Spleen (tissue), 11 donors: ENCODE data around the gene SECISBP2. TPM values are rescaled to one million over a fixed set of nuclear protein-coding genes. Genes with fewer than 3 reads are reported as not detected.

Experiments
- DNase-seq: peaks from one replicate; pipeline ENCODE4 v3.0.0-alpha.2; 2020
- H3K27ac ChIP-seq, 8 donors: fragments of 200-600 bp; sonication (generic) in 7 of 8; 1 replicate in 4 of 8; 2 replicates in 4 of 8; pipeline versions ENCODE4 v1.5.0 to v1.8.0; 2016 to 2021; ENCODE audit warnings: inconsistent platforms in 4 of 8, mild to moderate bottlenecking in 4 of 8, moderate library complexity in 1 of 8
- H3K27me3 ChIP-seq, 7 donors: fragments of 200-600 bp; sonication (generic) in 6 of 7; replicated peaks in 1 of 7; 1 replicate in 4 of 7; 2 replicates in 3 of 7; pipeline versions ENCODE4 v1.5.0 to v1.8.0; 2016 to 2021; ENCODE audit warnings: inconsistent platforms in 3 of 7, mild to moderate bottlenecking in 1 of 7
- H3K36me3 ChIP-seq, 6 donors: fragments of 200-600 bp; sonication (generic) in 5 of 6; 1 replicate in 4 of 6; 2 replicates in 2 of 6; pipeline versions ENCODE4 v1.5.0 to v1.8.0; 2016 to 2021; ENCODE audit warnings: inconsistent platforms in 2 of 6
- H3K4me1 ChIP-seq, 6 donors: fragments of 200-600 bp; sonication (generic) in 5 of 6; 1 replicate in 3 of 6; 2 replicates in 3 of 6; pipeline versions ENCODE4 v1.5.0 to v1.8.0; 2016 to 2021; ENCODE audit warnings: inconsistent platforms in 3 of 6
- H3K4me3 ChIP-seq, 8 donors: fragments of 200-600 bp; sonication (generic) in 7 of 8; 1 replicate in 4 of 8; 2 replicates in 4 of 8; pipeline versions ENCODE4 v1.5.0 to v1.8.0; 2016 to 2021; ENCODE audit warnings: inconsistent platforms in 4 of 8, mild to moderate bottlenecking in 4 of 8, moderate library complexity in 2 of 8
- H3K9me3 ChIP-seq, 8 donors: fragments of 200-600 bp; sonication (generic) in 7 of 8; 1 replicate in 4 of 8; 2 replicates in 4 of 8; pipeline versions ENCODE4 v1.5.0 to v1.8.0; 2016 to 2021; ENCODE audit warnings: inconsistent platforms in 4 of 8
- CTCF ChIP-seq, 11 experiments: fragments of 200-600 bp in 7 of 11; fragments of 450-650 bp in 4 of 11; sonication (generic) in 4 of 11; IDR thresholded peaks in 8 of 11; conservative IDR thresholded peaks in 3 of 11; 1 replicate in 7 of 11; 2 replicates in 4 of 11; pipeline versions ENCODE4 v1.4.0 to v1.8.0; 2016 to 2021; ENCODE audit warnings: antibody characterized with exemption in 11 of 11, inconsistent platforms in 4 of 11, mild to moderate bottlenecking in 1 of 11
- POLR2A ChIP-seq, 3 donors: fragments of 450-650 bp; IDR thresholded peaks; one replicate each; pipeline ENCODE4 v1.5.1; 2017; ENCODE audit warnings: antibody characterized with exemption in 3 of 3, mild to moderate bottlenecking in 1 of 3
- POLR2AphosphoS5 ChIP-seq, 3 donors: sonication (generic); formaldehyde crosslinking; IDR thresholded peaks; one replicate each; pipeline ENCODE4 v1.5.1; 2017; ENCODE audit warnings: antibody characterized with exemption in 3 of 3
- WGBS, 5 donors: extraction: QIAGEN DNeasy Blood & Tissue Kit in 3 of 5; methylation state at CpG; one replicate each; pipeline versions ENCODE4 v1.1.5 to v1.1.7; 2013 to 2018; 5-methylcytosine and 5-hydroxymethylcytosine counted together
- intact Hi-C: fragments of 100-400 bp; cut with DNase I; formaldehyde crosslinking; loops from one replicate; pipeline ENCODE4 v1.15.0; 2023; ENCODE audit warnings: low total_unique reads
- polyA plus RNA-seq, 3 donors: library from polyadenylated mRNA; stranded (reverse); fragments of 200-250 nt; gene quantifications; one replicate each; pipeline ENCODE4 v1.2.1, GENCODE V29; 2013
- total RNA-seq, 7 donors: library from RNA; depleted of rRNA in 3 of 7; stranded (reverse); fragments of >200 nt in 3 of 7; fragmentation: NEBNext Ultra II Directional in 4 of 7; extraction: Animal tissue kit (Norgen Biotek cat#: 25700) in 4 of 7; gene quantifications; one replicate each; pipeline versions ENCODE4 v1.1.0 to v1.2.1, GENCODE V29; 2016 to 2021
- donor health status: healthy with polysubstance abuse.
- donor health status: DM: no; HTN: no; CAD: no; lungs with moderate emphysema.
- donor health status: DM: no; HTN: no; CAD: no.
- donor health status: Bipolar disorder and iron deficiency.
- donor health status: healthy.
- donor health status: DM: no; HTN: no; CAD: no.
- donor health status: DM: yes; HTN: yes; CAD: no.

Gene SECISBP2
- total and polyA plus RNA-seq, 10 donors = 20.7 to 117 (median 82.3) TPM

- TF ChIP-seq POLR2AphosphoS5 (IDR thresholded peaks at IDR 0.05) (peak; percentile 17 to 58 (median 40)), CTCF (IDR thresholded peaks at IDR 0.05 in 8 of 11, conservative IDR thresholded peaks at IDR 0.05 in 3 of 11) (no peak)
- H3K9me3 ChIP-seq = no peaks in the 10 kb centered on the region
- peaks cover 14 to 73% (median 48%) of the 10 kb centered on the region in 6 donors for H3K4me1 ChIP-seq
- 76 to 82% (median 80%) methylated on average over 8 to 14 of the region's 14 CpGs for WGBS, 5 donors
- H3K36me3 ChIP-seq = peaks cover 0 to 15% (median 11%) of the 10 kb centered on the region in 6 donors
- intact Hi-C loops = no loop called here
- peak overlapping the region in 2 of 8 donors; percentile 75 to 86 for H3K27ac ChIP-seq
- H3K4me3 ChIP-seq = no peak overlapping the region
- DNase-seq = peak; percentile 80
- no peaks in the 10 kb centered on the region for H3K27me3 ChIP-seq
These were observed 54.0 kb downstream of the SECISBP2 start for GRCh38 chr9:89372230-89372816.

DNA sequence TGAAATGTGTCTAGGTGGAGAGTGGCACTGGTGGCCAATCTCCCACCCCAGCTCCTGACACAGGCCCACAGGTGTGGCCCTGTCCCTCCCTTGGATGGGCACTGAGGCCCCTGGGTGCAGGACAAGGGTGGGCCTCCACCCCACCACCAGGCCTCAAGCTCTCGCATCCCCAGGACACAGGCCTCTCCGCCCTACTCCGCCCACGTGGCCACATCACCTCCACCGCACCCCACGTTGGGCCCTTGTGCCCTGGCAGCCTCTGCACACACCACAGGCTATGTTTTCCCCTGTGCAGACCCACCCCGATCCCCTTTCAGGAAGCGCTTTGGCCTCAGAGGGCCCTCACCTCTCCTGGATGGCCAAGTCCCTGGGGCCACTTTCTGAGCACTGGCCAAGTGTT, 54.7 kb downstream of the SECISBP2 start:
- Histone ChIP-seq H3K27me3 (no peaks in the 10 kb centered on the region), H3K9me3 (no peaks in the 10 kb centered on the region), H3K4me3 (no peak overlapping the region), H3K4me1 (peaks cover 14 to 75% (median 47%) of the 10 kb centered on the region in 6 donors), H3K36me3 (peaks cover 0 to 21% (median 17%) of the 10 kb centered on the region in 6 donors), H3K27ac (peak overlapping the region in 3 of 8 donors; percentile 63 to 86 (median 75))
- DNase-seq = peak; percentile 77
- intact Hi-C loops = no loop called here
- TF ChIP-seq POLR2AphosphoS5 (IDR thresholded peaks at IDR 0.05) (peak in 1 of 3 donors; percentile 58), POLR2A (IDR thresholded peaks at IDR 0.05) (no peak)
- WGBS, 5 donors = 86 to 96% (median 92%) methylated on average over 8 of the region's 8 CpGs

DNA sequence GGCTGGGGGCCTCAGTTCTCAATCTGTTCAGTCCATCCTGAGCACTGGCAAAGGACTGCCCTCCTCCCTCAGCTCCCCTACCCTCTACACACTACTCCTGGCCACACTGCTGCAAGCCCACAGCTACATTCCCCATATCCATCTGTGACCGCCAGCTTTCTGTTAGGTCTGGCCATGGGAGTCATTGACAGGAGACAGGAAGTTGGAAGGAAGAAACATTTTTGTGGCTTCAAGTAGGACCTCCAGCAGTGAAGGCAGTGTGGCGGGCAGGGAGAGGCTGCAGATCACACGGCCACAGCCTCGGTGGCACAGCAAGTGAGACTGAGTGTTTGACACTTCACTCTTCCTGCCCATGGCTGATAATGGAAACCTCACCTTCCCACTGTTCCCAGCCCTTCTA, 55.9 kb downstream of the SECISBP2 start:
- H3K4me1 ChIP-seq = peaks cover 13 to 74% (median 36%) of the 10 kb centered on the region in 6 donors
- peaks cover 0 to 33% (median 29%) of the 10 kb centered on the region in 6 donors for H3K36me3 ChIP-seq
- TF ChIP-seq CTCF (IDR thresholded peaks at IDR 0.05 in 8 of 11, conservative IDR thresholded peaks at IDR 0.05 in 3 of 11) (no peak), POLR2AphosphoS5 (IDR thresholded peaks at IDR 0.05) (peak in 1 of 3 donors; percentile 21)
- H3K4me3 ChIP-seq = no peak overlapping the region
- intact Hi-C loops = no loop called here
- H3K9me3 ChIP-seq = no peaks in the 10 kb centered on the region
- WGBS, 5 donors = 42 to 73% (median 63%) methylated on average over 4 of the region's 4 CpGs
- peak overlapping the region in 3 of 8 donors; percentile 63 to 86 (median 75) for H3K27ac ChIP-seq
- no peaks in the 10 kb centered on the region for H3K27me3 ChIP-seq
- no peak for DNase-seq

DNA sequence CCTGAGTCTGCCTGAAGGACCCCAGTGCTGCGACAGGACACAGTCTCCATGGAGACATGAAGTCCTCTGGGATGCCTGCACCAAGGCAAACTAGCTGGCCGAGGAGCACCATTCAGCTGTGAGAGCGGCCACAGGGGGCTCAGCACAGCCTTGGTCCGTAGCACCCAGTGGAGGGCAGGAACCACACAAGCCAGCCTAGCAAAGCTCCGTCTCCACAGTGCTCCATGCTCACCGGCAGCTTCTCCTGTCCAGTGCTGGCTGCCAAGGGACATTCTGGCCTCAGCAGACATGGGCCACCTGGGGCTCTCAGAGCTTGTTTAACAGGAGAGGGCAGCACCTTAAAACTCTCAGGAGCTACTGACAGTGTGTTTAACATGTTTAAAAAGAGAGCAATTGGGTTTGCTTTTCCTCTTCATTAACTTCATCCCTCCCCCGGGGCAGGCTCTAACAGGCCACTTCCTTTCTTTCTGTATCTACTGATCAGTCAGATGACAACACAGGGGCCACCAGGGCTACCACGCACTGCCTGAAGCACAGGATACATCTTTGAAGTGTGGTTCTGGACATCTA, 57.0 kb downstream of the SECISBP2 start:
- peak overlapping the region; percentile 45 to 86 (median 68) for H3K27ac ChIP-seq
- whole genome bisulfite sequencing, 5 donors = 24 to 45% (median 32%) methylated on average over 5 to 8 of the region's 8 CpGs
- peaks cover 13 to 75% (median 32%) of the 10 kb centered on the region in 6 donors for H3K4me1 ChIP-seq
- no peaks in the 10 kb centered on the region for H3K27me3 ChIP-seq
- H3K4me3 ChIP-seq = peak overlapping the region in 1 of 8 donors; percentile 7
- peak in 4 of 11 experiments; percentile 4 to 34 (median 20) for TF ChIP-seq CTCF (IDR thresholded peaks at IDR 0.05 in 8 of 11, conservative IDR thresholded peaks at IDR 0.05 in 3 of 11)
- TF ChIP-seq POLR2A (IDR thresholded peaks at IDR 0.05) = no peak
- TF ChIP-seq POLR2AphosphoS5 (IDR thresholded peaks at IDR 0.05) = peak; percentile 46 to 76 (median 68)
- H3K36me3 ChIP-seq = peaks cover 0 to 44% (median 35%) of the 10 kb centered on the region in 6 donors
- DNase-seq = peak; percentile 86
- no peaks in the 10 kb centered on the region for H3K9me3 ChIP-seq
- intact Hi-C loops = no loop called here
